Activated naive CD4-positive, alpha-beta T cell treated with anti-CD3 and anti-CD28 coated beads, Interleukin-2, amount 50 U/mL, for 24 hours (primary cell): Measurements from ENCODE around the gene CDH22.

ENCODE experiments used
- H3K27ac Mint-ChIP-seq: one replicate; pipeline ENCODE4 v1.8.0; 2021; ENCODE audit warnings: mild to moderate bottlenecking, mixed read lengths
- H3K27me3 Mint-ChIP-seq: one replicate; pipeline ENCODE4 v1.8.0; 2021; ENCODE audit warnings: mixed read lengths
- H3K36me3 Mint-ChIP-seq: one replicate; pipeline ENCODE4 v1.8.0; 2021; ENCODE audit warnings: mixed read lengths
- H3K4me1 Mint-ChIP-seq: one replicate; pipeline ENCODE4 v1.8.0; 2021; ENCODE audit warnings: mixed read lengths
- H3K4me3 Mint-ChIP-seq: one replicate; pipeline ENCODE4 v1.8.0; 2021; ENCODE audit warnings: mild to moderate bottlenecking, mixed read lengths
- H3K9me3 Mint-ChIP-seq: one replicate; pipeline ENCODE4 v1.8.0; 2021; ENCODE audit warnings: mixed read lengths

CDH22 gene

DNA sequence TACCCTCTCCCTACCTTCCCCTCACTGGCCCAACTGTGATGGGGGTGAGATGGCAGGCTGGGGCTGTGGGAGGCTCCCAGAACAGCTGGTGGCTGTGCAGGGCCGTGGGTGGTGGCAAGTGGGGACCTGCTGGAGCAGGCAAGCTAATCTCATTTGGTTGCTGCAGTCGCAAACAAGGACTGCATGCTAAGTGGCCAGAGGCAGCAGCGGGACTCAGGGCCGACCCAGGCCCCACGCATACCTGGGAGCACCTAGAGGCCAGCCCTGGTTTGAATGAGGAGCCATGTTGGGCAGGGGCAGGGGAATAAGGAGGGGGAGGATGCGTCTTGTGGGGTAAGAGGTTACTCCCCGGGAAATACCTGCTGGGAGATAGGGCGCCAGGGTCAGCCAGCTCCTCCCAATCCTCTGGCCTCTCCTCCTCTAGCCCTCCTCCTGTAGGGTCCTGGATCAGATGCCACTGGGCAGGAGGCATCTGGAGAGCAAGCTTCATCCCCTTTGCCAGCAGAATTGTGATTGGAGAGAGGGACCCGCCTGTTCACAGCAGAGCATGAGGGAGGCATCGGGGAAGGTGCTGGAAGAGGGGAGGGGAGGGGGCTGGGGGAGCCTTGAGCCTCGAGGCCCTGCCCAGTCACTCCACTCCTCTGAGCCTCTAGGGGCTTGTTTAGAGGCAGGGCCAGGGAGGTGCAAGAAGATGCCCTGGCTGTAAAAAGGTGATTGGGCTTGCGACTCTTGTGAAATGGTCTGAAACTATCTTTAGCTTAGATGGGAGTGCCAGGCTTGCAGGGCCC is 24.3 kb upstream of the CDH22 start:
- no peak overlapping the region for H3K27ac Mint-ChIP-seq
- H3K27me3 Mint-ChIP-seq = peaks cover 18% of the 10 kb centered on the region
- H3K9me3 Mint-ChIP-seq = no peaks in the 10 kb centered on the region
- H3K4me1 Mint-ChIP-seq = no peaks in the 10 kb centered on the region
- no peak overlapping the region for H3K4me3 Mint-ChIP-seq
- H3K36me3 Mint-ChIP-seq = no peaks in the 10 kb centered on the region

DNA sequence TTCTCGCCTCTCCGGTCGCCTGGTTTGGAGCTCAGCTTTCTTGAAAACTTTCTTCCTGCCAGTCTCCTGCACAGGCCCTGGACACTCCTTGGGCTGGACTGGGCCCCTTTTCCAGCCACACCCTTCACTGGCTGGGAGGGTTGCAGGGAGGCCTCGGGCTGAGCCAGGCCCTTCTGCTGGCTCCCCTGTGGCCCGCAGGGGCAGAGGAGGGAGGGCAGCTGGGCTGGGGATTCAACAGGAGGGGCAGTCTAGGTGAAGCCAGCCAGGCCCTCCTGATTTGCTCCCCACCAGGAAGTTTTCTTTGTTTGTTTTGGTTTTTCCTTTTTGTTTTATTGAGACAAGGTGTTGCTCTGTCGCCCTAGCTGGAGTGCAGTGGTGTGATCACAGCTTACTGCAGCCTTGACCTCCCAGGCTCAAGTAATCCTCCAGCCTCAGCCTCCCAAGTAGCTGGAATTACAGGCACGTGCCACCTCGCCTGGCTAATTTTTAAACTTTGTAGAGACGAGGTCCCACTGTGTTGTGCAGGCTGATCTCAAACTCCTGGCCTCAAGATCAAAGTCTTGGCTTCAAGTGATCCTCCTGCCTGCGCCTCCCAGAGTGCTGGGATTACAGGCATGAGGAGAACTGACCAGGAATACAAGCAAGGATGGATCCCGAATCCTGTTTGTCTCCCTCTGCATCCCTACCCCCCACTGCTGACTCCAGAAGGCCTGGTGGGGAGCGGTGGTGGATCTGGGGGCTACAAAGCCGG is 23.5 kb upstream of the CDH22 start:
- no peaks in the 10 kb centered on the region for H3K4me1 Mint-ChIP-seq
- H3K36me3 Mint-ChIP-seq = no peaks in the 10 kb centered on the region
- H3K4me3 Mint-ChIP-seq = no peak overlapping the region
- no peak overlapping the region for H3K27ac Mint-ChIP-seq
- peaks cover 18% of the 10 kb centered on the region for H3K27me3 Mint-ChIP-seq
- H3K9me3 Mint-ChIP-seq = no peaks in the 10 kb centered on the region

GRCh38 chr20:46330831-46331371 is 22.6 kb upstream of the CDH22 start:
- Mint-ChIP-seq H3K36me3 (no peaks in the 10 kb centered on the region), H3K27ac (no peak overlapping the region), H3K4me3 (no peak overlapping the region), H3K9me3 (no peaks in the 10 kb centered on the region), H3K4me1 (no peaks in the 10 kb centered on the region), H3K27me3 (peaks cover 13% of the 10 kb centered on the region)

DNA sequence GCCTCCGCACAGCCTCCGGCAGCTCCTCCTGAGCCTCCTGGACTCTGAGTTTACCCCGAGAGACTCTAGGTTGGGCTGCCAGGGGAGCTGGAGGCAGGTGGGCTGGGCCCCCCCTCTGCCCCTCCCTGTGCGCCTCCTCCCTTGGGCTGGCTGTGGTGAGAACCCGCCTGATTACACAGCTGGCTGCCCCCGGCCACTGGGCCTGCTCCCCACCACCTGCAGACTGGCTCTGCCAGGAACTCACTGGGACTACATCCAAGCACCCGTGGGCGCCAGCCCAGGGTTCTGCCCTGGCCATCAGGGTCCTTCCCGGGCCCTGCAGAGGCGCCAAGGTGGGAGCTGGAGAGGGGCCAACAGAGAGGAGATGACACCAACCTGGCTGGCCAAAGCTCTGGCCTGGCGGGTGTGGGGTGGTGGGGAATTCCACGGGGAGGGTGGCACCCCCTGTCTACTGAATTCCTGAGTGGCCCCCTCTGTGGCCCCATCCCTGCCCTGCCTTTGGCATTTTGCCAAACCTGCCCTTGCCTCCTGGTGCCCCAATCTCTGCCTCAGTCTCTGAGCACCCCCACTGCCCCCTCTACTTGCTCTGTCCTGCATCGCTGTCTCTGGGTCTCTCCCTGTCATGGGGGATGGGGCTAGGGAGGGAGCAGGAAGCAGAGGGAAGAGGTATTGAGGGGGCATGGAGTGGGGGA is 21.9 kb upstream of the CDH22 start:
- Mint-ChIP-seq H3K9me3 (no peaks in the 10 kb centered on the region), H3K4me1 (no peaks in the 10 kb centered on the region), H3K36me3 (no peaks in the 10 kb centered on the region), H3K4me3 (no peak overlapping the region), H3K27me3 (peaks cover 9% of the 10 kb centered on the region), H3K27ac (no peak overlapping the region)

DNA sequence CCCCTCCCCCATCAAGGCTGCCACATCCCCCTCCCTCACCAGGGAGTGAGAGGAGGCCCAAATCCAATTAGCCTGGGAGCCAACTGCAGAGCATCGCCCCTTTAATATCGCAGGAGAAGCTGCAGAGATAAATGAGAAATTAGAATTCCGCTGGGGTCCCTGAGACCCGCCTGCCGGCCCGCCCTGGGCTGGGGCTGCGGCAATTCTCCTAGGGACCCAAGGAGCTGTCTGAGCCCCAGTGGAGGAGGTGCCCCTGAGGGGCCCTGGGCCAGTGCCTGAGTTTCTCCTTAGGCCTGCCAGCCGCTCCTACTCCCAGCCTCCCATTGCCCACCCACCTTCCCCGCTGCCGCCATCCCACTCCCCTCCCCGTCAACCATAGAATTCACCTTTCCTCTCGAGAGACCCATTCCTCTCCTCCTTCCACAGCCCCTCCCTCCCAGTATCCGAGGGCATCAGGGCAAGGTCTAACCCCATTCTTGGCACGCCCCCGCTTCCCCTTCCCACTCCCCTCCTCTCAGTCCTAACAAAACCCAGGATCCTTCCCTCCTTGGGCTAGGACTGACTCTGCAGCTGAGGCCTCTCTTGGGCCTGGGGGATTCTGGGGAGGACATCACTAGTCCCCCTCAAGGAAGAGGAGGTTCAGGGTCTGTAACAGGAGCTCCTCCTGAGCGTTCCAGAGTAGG is 20.0 kb upstream of the CDH22 start:
- H3K4me3 Mint-ChIP-seq = no peak overlapping the region
- H3K27me3 Mint-ChIP-seq = peaks cover 5% of the 10 kb centered on the region
- H3K36me3 Mint-ChIP-seq = no peaks in the 10 kb centered on the region
- H3K4me1 Mint-ChIP-seq = no peaks in the 10 kb centered on the region
- no peak overlapping the region for H3K27ac Mint-ChIP-seq
- H3K9me3 Mint-ChIP-seq = no peaks in the 10 kb centered on the region

DNA sequence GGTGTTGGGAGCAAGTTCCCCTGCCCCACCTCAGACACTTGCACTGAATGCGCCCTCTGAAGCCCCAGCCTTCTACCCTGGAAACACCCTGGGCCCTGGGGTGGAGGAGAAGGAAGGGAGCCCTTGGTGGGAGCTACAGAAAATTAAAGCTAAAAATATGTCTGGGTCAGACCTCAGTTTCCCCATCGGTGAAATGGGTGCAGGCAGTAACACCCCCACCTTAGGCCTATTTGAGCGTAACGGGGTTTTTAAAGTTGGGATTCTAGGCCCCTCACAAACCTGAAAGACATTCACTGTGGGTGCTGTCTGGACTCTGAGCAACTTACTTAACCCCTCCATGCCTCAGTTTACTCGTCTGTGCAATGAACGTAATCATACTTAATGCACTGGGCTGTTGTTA is 19.3 kb upstream of the CDH22 start:
- Mint-ChIP-seq H3K36me3 (no peaks in the 10 kb centered on the region), H3K9me3 (no peaks in the 10 kb centered on the region), H3K27ac (no peak overlapping the region), H3K27me3 (peaks cover 4% of the 10 kb centered on the region), H3K4me3 (no peak overlapping the region), H3K4me1 (no peaks in the 10 kb centered on the region)

GRCh38 chr20:46325789-46326188 is 17.5 kb upstream of the CDH22 start:
- Mint-ChIP-seq H3K4me3 (no peak overlapping the region), H3K27me3 (peaks cover 1% of the 10 kb centered on the region), H3K9me3 (no peaks in the 10 kb centered on the region), H3K4me1 (no peaks in the 10 kb centered on the region), H3K27ac (no peak overlapping the region), H3K36me3 (no peaks in the 10 kb centered on the region)

GRCh38 chr20:46324960-46325703 is 16.8 kb upstream of the CDH22 start:
- Mint-ChIP-seq H3K9me3 (no peaks in the 10 kb centered on the region), H3K4me1 (no peaks in the 10 kb centered on the region), H3K36me3 (no peaks in the 10 kb centered on the region), H3K27me3 (peaks cover 1% of the 10 kb centered on the region), H3K4me3 (no peak overlapping the region), H3K27ac (no peak overlapping the region)

DNA sequence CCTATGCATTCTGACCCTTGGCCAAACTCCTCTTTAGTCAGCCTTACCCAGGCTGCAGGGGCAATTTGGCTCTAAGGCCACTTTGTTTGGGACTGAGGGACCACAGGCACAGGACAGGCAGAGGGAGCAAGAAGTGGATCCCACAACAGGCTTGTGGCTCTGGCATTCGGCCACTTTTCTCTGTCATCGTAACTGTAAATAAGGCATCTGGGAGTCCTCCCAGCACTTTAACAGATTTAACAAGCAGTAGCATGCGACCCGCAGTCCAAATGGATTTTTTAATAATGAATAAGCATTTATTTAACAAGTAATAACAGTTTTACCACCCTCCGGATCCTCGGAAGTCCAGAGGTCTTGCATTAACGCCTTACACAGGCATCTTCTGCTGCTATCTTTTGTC is 16.1 kb upstream of the CDH22 start:
- Mint-ChIP-seq H3K27ac (no peak overlapping the region), H3K9me3 (no peaks in the 10 kb centered on the region), H3K36me3 (no peaks in the 10 kb centered on the region), H3K4me3 (no peak overlapping the region), H3K27me3 (peaks cover 1% of the 10 kb centered on the region), H3K4me1 (no peaks in the 10 kb centered on the region)

- Mint-ChIP-seq H3K36me3 (no peaks in the 10 kb centered on the region), H3K27me3 (peaks cover 6% of the 10 kb centered on the region), H3K27ac (no peak overlapping the region), H3K9me3 (no peaks in the 10 kb centered on the region), H3K4me1 (no peaks in the 10 kb centered on the region), H3K4me3 (no peak overlapping the region)
Observed at GRCh38 chr20:46323557-46323956, 15.3 kb upstream of the CDH22 start.

- H3K4me3 Mint-ChIP-seq = no peak overlapping the region
- no peaks in the 10 kb centered on the region for H3K4me1 Mint-ChIP-seq
- H3K9me3 Mint-ChIP-seq = no peaks in the 10 kb centered on the region
- H3K36me3 Mint-ChIP-seq = no peaks in the 10 kb centered on the region
- no peak overlapping the region for H3K27ac Mint-ChIP-seq
- H3K27me3 Mint-ChIP-seq = peaks cover 7% of the 10 kb centered on the region
Observed at GRCh38 chr20:46322641-46323040, 14.3 kb upstream of the CDH22 start.

DNA sequence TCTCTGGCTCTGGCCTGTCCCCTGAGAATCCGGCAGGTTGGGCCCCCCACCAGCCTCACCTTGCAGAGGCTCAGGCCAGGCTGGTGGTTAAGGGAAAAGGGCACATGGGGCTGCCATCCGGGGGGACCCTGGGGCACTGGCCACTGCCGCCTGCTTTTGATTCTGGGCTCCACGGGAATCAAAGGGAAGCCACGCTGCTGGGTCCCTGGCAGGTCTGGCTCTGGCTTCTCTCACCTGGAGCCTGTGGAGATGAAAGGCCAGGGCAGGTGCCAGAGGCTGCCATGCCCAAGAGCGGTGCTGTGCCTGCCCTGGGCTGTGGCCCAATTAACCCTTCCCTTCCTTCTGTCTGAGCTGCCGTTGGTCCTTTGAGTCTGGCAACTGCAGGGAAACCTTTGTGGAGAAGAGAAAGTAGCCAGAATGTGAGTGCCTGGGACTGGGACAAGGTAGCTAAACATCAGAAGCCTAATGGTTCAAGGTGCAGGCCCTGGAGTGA is 9.4 kb upstream of the CDH22 start:
- H3K36me3 Mint-ChIP-seq = no peaks in the 10 kb centered on the region
- peaks cover 5% of the 10 kb centered on the region for H3K4me1 Mint-ChIP-seq
- H3K27ac Mint-ChIP-seq = no peak overlapping the region
- H3K9me3 Mint-ChIP-seq = no peaks in the 10 kb centered on the region
- peaks cover 38% of the 10 kb centered on the region for H3K27me3 Mint-ChIP-seq
- H3K4me3 Mint-ChIP-seq = no peak overlapping the region

DNA sequence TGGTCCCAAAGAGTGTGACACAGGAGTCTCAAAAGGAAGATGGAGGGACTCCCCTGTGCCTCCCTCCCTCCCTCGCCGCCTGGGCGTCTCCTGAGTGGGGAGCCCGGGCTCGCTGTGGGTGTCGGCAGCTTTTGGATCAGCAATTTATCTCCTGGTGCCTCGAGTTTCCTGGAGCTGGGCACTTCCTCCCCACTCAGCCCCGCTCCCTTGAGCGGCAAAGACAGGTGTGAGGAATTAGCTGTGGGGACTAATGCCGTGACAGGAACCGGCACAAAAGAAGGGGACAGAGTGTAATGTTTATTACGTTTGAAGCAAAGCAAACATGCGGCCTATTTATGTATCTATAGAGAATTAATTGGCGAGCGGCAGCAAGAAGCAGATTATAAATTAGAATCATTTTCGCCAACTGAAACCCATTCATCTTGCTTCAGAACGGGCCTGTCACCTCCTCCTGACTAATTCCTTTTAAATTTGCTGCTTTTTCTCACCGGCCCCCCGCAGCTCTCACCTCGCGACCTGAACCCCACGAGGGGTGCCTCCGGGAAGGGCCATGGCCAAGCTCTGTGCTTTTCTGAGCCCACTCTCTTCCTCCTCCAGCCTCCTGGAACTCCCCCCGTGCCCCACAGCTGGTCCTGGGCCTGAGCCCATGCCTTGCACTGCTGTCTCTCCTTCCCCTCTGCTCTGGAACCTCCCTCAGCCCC is 8.8 kb upstream of the CDH22 start:
- Mint-ChIP-seq H3K27ac (no peak overlapping the region), H3K4me3 (no peak overlapping the region), H3K27me3 (peaks cover 38% of the 10 kb centered on the region), H3K9me3 (no peaks in the 10 kb centered on the region), H3K4me1 (peaks cover 7% of the 10 kb centered on the region), H3K36me3 (no peaks in the 10 kb centered on the region)

DNA sequence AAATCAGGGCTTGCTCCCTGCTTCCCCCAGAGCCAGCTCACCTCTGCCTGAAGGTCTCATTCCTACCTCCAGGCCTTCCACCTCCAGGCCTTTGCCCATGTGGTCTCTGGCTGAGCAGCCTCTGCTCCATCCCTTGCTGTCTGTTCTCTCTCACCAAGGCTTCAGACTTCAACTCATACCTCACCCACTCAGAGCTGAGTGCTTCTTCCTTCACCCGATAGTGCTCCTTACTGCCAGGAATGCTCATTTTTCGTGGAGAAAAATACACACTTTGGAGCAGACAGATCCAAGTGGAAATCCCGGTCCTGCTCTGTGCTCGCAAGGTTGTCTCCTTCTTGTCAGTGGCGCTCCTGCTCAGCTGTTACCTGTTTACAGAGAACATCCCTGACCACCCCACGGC is 7.0 kb upstream of the CDH22 start:
- Mint-ChIP-seq H3K4me3 (no peak overlapping the region), H3K27me3 (peaks cover 52% of the 10 kb centered on the region), H3K4me1 (peaks cover 12% of the 10 kb centered on the region), H3K36me3 (no peaks in the 10 kb centered on the region), H3K27ac (peak overlapping the region; percentile 31), H3K9me3 (no peaks in the 10 kb centered on the region)
